ENCODE measurements around the gene CA12.

The CA12 gene

GRCh38 chr15:63353887-63354286 is 27.8 kb downstream of the CA12 start:
- Histone ChIP-seq H3K27me3 (ENCODE audit: control insufficient read depth, insufficient read depth, low read length) (no peaks in the 10 kb centered on the region), H2AFZ (no peak overlapping the region), H3K4me1 (no peaks in the 10 kb centered on the region), H3K79me2 (no peaks in the 10 kb centered on the region), H3K4me3 (ENCODE audit: low read depth, low read length) (no peak overlapping the region), H3K9me3 (ENCODE audit: control insufficient read depth, low read length) (no peaks in the 10 kb centered on the region), H3K36me3 (ENCODE audit: control insufficient read depth, insufficient read depth, low read length) (no peaks in the 10 kb centered on the region), H3K9ac (no peak overlapping the region), H3K4me2 (ENCODE audit: low read length) (no peak overlapping the region), H3K27ac (no peak overlapping the region)
- no peak for TF ChIP-seq CTCF (IDR thresholded peaks at IDR 0.05)

GRCh38 chr15:63353261-63353660 is 28.4 kb downstream of the CA12 start:
- no peak for TF ChIP-seq CTCF (IDR thresholded peaks at IDR 0.05)
- Histone ChIP-seq H3K9ac (no peak overlapping the region), H3K27ac (no peak overlapping the region)

GRCh38 chr15:63352808-63353207 is 28.8 kb downstream of the CA12 start:
- H3K9me3 ChIP-seq (ENCODE audit: control insufficient read depth, low read length) = no peaks in the 10 kb centered on the region
- H3K4me1 ChIP-seq = peaks cover 7% of the 10 kb centered on the region
- no peaks in the 10 kb centered on the region for H3K36me3 ChIP-seq (ENCODE audit: control insufficient read depth, insufficient read depth, low read length)
- no peaks in the 10 kb centered on the region for H3K79me2 ChIP-seq
- no peak overlapping the region for H3K9ac ChIP-seq
- H3K27me3 ChIP-seq (ENCODE audit: control insufficient read depth, insufficient read depth, low read length) = no peaks in the 10 kb centered on the region
- TF ChIP-seq CTCF (IDR thresholded peaks at IDR 0.05) = no peak
- H3K4me2 ChIP-seq (ENCODE audit: low read length) = no peak overlapping the region
- no peak overlapping the region for H3K27ac ChIP-seq
- H3K4me3 ChIP-seq (ENCODE audit: low read depth, low read length) = no peak overlapping the region
- no peak overlapping the region for H2AFZ ChIP-seq

More at GRCh38 chr15:63353261-63353660, 28.4 kb downstream of the CA12 start:
- H3K36me3 ChIP-seq (ENCODE audit: control insufficient read depth, insufficient read depth, low read length) = no peaks in the 10 kb centered on the region
- no peaks in the 10 kb centered on the region for H3K79me2 ChIP-seq
- no peak overlapping the region for H3K4me2 ChIP-seq (ENCODE audit: low read length)
- H3K9me3 ChIP-seq (ENCODE audit: control insufficient read depth, low read length) = no peaks in the 10 kb centered on the region
- H3K4me3 ChIP-seq (ENCODE audit: low read depth, low read length) = no peak overlapping the region
- peaks cover 6% of the 10 kb centered on the region for H3K4me1 ChIP-seq
- no peaks in the 10 kb centered on the region for H3K27me3 ChIP-seq (ENCODE audit: control insufficient read depth, insufficient read depth, low read length)
- H2AFZ ChIP-seq = no peak overlapping the region

- no peaks in the 10 kb centered on the region for H3K79me2 ChIP-seq
- TF ChIP-seq CTCF (IDR thresholded peaks at IDR 0.05) = no peak
- no peak overlapping the region for H2AFZ ChIP-seq
- H3K4me3 ChIP-seq (ENCODE audit: low read depth, low read length) = no peak overlapping the region
- no peaks in the 10 kb centered on the region for H3K27me3 ChIP-seq (ENCODE audit: control insufficient read depth, insufficient read depth, low read length)
- H3K9ac ChIP-seq = no peak overlapping the region
- H3K4me1 ChIP-seq = peaks cover 7% of the 10 kb centered on the region
- H3K4me2 ChIP-seq (ENCODE audit: low read length) = no peak overlapping the region
- H3K36me3 ChIP-seq (ENCODE audit: control insufficient read depth, insufficient read depth, low read length) = no peaks in the 10 kb centered on the region
- no peaks in the 10 kb centered on the region for H3K9me3 ChIP-seq (ENCODE audit: control insufficient read depth, low read length)
- no peak overlapping the region for H3K27ac ChIP-seq
Measured at GRCh38 chr15:63351170-63351569, 30.5 kb downstream of the CA12 start.

GRCh38 chr15:63350178-63350621 is 31.4 kb downstream of the CA12 start:
- Histone ChIP-seq H3K4me1 (peaks cover 7% of the 10 kb centered on the region), H3K27ac (no peak overlapping the region)
- TF ChIP-seq CTCF (IDR thresholded peaks at IDR 0.05) = no peak

More at GRCh38 chr15:63350178-63350621, 31.4 kb downstream of the CA12 start:
- Histone ChIP-seq H3K4me2 (ENCODE audit: low read length) (no peak overlapping the region), H3K79me2 (no peaks in the 10 kb centered on the region), H3K4me3 (ENCODE audit: low read depth, low read length) (no peak overlapping the region), H3K36me3 (ENCODE audit: control insufficient read depth, insufficient read depth, low read length) (no peaks in the 10 kb centered on the region), H2AFZ (no peak overlapping the region), H3K27me3 (ENCODE audit: control insufficient read depth, insufficient read depth, low read length) (no peaks in the 10 kb centered on the region), H3K9ac (no peak overlapping the region), H3K9me3 (ENCODE audit: control insufficient read depth, low read length) (no peaks in the 10 kb centered on the region)
